ENCODE results near the gene WWOX. TPM values are rescaled to one million over a fixed set of nuclear protein-coding genes. Genes with fewer than 3 reads are reported as not detected.

Gene WWOX
- total and polyA plus RNA-seq, 2 donors (not counting 3 experiments of a cell fraction or from before 2014, with no cell fraction given): 6.2 to 12.5 TPM

- Histone ChIP-seq H3K9me3 (replicated peaks; ENCODE audit: control insufficient read depth, insufficient read depth, low read length) (peaks cover under 1% of the 10 kb centered on the region), H3K9ac (replicated peaks; ENCODE audit: extremely low read depth, insufficient read depth, low read length) (no peak overlapping the region), H3K79me2 (ENCODE audit: control insufficient read depth, insufficient read depth, low read length) (no peaks in the 10 kb centered on the region), H3K36me3 (ENCODE audit: control insufficient read depth in 2 of 2, extremely low read depth in 1 of 2, insufficient read depth in 2 of 2, low read length in 2 of 2) (no peaks in the 10 kb centered on the region), H3K4me1 (ENCODE audit: control insufficient read depth, extremely low read depth, insufficient read depth, low read length) (no peaks in the 10 kb centered on the region), H3K4me3 (replicated peaks in 1 of 3; ENCODE audit: insufficient read depth in 1 of 3, low read depth in 1 of 3, low read length in 3 of 3) (no peak overlapping the region), H4K20me1 (replicated peaks; ENCODE audit: control insufficient read depth, extremely low read depth, insufficient read depth, low read length) (no peaks in the 10 kb centered on the region), H3K27me3 (ENCODE audit: control insufficient read depth in 2 of 2, insufficient read depth in 2 of 2, low read length in 2 of 2) (no peaks in the 10 kb centered on the region), H3K4me2 (ENCODE audit: insufficient read depth, low read length) (no peak overlapping the region), H3K27ac (ENCODE audit: insufficient read depth, low read depth, low read length) (no peak overlapping the region), H2AFZ (ENCODE audit: low read depth, low read length) (no peak overlapping the region), H3K9me1 (replicated peaks; ENCODE audit: control insufficient read depth, extremely low read depth, insufficient read depth, low read length) (no peaks in the 10 kb centered on the region)
- dilution Hi-C loops (cut with MboI; ENCODE audit: extremely low pct_ligation_motif_present, low sequenced_read_pairs): no loop called here
- ChIA-PET CTCF (no interaction called here), POLR2A (no interaction called here)
- BruUV-seq (replicated peaks): no TSS peak
- DNase-seq (ENCODE audit: low read depth, low spot score) (no peak), FAIRE-seq (no peak)
- intact Hi-C loops (cut with micrococcal nuclease): no loop called here
- no peak for TF ChIP-seq FOS (IDR thresholded peaks at IDR 0.05; ENCODE audit: borderline replicate concordance, insufficient read depth, low read length)
- TF ChIP-seq EZH2 (IDR thresholded peaks at IDR 0.05; ENCODE audit: borderline replicate concordance, low read depth, low read length, severe bottlenecking): no peak
- TF ChIP-seq POLR2AphosphoS5 (IDR thresholded peaks at IDR 0.05; ENCODE audit: insufficient read depth, low read depth, low read length): no peak
- no peak for TF ChIP-seq POLR2A (IDR thresholded peaks at IDR 0.05; ENCODE audit: low read depth, low read length)
- TF ChIP-seq CTCF (IDR thresholded peaks at IDR 0.05; ENCODE audit: extremely low read depth in 1 of 2, insufficient read depth in 1 of 2, low read depth in 1 of 2, low read length in 2 of 2): no peak
- no peak for TF ChIP-seq MYC (IDR thresholded peaks at IDR 0.05; ENCODE audit: low read depth, low read length)
- TF ChIP-seq JUN (IDR thresholded peaks at IDR 0.05; ENCODE audit: borderline replicate concordance, insufficient read depth, insufficient read length, low read depth): no peak
- no peak for TF ChIP-seq MAX (IDR thresholded peaks at IDR 0.05; ENCODE audit: insufficient read depth, insufficient read length)
- no peak for TF ChIP-seq GATA2 (IDR thresholded peaks at IDR 0.05; ENCODE audit: insufficient read depth, insufficient read length, low read depth, low read length)
Observed at GRCh38 chr16:78715106-78715505, 615.7 kb downstream of the WWOX start.
